Occipital lobe (tissue), 2 donors: Measurements from ENCODE around the gene PTP4A2. TPM values are rescaled to one million over a fixed set of nuclear protein-coding genes. Genes with fewer than 3 reads are reported as not detected.

Experiments
- DNase-seq: peaks from one replicate; lab custom pipeline; 2025; lab: John Stamatoyannopoulos, UW
- total RNA-seq: library from RNA; depleted of rRNA; stranded (reverse); fragments of >200 nt; gene quantifications from one replicate; pipeline ENCODE4 v1.2.3, GENCODE V29; 2014

PTP4A2 gene
- 551 TPM for total RNA-seq

DNA sequence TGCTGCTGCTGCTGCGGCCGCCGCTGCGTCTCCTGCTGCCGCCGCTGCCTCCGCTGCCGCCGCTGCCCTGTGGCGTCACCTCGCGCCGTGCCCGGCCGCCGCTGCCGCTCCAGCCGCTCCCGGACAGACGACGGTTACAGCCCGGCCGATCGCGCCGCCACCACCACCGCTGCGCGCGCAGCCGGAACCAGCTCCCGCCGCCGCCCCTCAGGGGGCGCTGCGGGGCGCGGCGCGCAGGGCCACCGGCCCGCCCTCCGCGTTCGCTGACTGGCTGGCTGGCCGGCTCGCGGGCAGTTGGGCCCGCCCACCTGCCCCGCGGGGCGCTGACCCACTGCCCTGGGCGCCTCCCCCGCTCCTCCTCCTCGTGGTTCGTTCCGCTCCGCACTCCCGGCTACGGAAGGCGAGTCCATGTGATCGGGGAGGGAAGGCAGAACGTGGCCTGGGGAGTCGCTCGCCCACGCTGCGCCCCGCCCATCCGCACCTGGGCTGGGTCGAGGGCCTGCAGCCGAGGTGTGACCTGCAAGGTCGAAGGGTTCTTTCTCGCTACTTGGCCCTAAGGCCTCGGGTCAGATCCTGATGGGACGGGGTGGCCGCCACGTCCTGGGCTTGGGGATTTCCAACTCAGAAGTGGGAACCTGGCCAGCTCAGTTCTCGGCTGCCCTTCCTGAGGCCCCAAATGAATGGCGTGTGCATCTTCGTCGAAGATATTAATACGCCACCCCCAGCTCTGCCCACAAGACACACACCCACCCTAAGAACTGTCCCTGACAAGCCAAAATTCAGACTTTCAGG, at the start of gene PTP4A2:
Gene PTP4A2 (minus strand): TSS at position 185 of the 792 bp plus-strand sequence. CDS start 19,303 bp downstream, outside the sequence.
- DNase-seq = peak; percentile 91

GRCh38 chr1:31987135-31987619, 49.0 kb upstream of the PTP4A2 start:
- DNase-seq = no peak

DNA sequence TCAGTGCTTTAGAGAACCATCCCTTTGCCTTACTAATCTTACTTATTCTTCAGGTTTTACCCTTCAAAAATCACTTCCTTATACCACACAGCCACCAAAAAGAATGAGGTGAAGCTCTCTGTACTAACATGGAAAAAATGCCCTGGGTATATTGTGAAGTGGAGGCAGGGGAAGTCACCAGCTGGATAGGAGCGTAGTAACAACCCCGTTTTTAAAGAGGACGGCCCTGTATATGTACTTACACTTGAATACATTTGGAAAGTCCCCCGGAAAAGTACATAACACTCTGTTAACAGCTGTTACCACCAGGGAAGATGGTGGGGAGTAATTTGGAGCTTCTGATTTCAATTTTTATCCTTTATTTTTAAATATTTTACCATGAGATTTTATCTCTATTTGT, 47.3 kb upstream of the PTP4A2 start:
- no peak for DNase-seq

DNA sequence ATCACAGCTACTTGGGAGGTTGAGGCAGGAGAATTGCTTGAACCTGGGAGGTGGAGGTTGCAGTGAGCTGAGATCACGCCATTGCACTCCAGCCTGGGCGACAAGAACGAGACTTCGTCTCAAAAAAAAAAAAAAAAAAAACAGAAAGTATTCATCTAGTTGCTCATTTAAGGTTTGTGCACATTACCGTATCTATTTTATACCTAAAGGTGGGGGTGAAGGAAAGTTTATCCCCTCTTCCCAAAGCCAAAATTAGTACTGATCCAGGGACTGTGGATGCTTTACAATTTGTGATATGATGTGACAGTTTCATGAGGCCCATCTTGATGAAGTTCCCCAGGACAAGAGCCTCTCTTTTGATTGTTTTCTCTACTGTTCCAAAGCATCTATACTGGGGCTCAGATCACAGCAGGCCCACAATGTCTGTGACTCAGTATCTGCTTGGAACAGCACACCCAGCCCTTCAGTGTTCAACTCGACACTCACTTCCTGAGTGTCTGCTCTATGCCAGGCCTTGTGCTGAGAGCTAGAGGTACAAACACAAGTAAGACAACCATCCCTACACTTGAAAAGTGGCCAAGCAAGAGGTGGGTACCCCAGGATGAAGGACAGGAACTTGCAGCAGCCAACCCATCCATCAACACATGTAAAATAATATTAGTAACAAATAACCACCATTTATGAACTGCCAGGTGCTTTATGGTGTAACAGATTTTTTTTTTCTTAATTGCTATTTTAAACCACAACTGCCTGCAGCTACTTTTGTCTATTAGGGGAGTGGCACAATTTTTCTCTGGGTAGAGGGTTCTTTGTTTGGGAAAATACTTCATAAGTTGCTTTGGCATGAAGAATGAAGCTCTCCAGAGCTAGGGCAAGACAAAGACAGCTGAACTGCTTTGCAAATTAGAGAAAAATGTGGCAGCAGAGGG, 46.5 kb upstream of the PTP4A2 start:
- DNase-seq = no peak

GRCh38 chr1:31981972-31982371, 43.8 kb upstream of the PTP4A2 start:
- no peak for DNase-seq

DNA sequence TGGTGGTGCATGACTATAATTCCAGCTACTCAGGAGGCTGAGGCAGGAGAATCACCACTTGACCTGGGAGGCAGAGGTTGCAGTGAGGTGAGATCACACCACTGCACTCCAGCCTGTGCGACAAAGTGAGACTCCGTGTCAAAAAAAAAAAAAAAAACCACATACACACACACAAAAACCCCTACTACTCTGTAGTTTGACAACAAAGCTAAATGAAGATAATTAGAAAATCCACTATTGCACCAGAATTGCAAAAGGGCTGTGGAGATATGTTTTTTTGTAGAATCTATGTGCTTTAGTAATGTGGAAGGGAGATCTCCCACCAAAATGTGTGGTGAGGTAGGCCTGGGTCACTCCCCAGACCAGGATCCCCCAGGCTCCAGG, 43.3 kb upstream of the PTP4A2 start:
- DNase-seq = no peak

- no peak for DNase-seq
Measured at GRCh38 chr1:31980835-31981455, 42.8 kb upstream of the PTP4A2 start.

DNA sequence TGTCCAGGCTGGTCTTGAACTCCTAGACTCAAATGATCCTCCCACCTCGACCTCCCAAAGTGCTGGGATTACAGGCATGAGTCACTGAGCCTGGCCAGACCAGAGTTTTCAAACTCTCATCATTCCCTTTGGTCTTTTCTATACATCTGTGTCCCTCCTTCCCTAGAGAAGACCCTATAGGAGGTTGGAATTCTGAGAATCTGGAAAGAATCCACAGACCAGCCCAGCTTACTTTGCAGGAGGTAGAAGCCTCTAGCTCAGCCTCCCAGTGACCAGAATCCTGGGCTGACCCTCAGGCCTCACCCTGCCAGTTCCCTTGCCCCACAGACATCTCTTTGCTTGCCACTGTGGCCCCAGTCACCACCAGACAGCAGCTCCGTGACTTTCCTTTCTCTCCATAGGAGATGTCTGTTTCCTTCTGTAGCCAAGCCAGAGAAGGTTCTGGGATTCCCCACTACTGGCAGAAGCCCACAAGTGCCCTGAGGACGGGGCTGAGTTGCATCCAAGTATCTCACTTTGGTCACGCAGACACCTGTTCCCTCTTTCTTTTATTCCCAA, 40.8 kb upstream of the PTP4A2 start:
- no peak for DNase-seq

DNA sequence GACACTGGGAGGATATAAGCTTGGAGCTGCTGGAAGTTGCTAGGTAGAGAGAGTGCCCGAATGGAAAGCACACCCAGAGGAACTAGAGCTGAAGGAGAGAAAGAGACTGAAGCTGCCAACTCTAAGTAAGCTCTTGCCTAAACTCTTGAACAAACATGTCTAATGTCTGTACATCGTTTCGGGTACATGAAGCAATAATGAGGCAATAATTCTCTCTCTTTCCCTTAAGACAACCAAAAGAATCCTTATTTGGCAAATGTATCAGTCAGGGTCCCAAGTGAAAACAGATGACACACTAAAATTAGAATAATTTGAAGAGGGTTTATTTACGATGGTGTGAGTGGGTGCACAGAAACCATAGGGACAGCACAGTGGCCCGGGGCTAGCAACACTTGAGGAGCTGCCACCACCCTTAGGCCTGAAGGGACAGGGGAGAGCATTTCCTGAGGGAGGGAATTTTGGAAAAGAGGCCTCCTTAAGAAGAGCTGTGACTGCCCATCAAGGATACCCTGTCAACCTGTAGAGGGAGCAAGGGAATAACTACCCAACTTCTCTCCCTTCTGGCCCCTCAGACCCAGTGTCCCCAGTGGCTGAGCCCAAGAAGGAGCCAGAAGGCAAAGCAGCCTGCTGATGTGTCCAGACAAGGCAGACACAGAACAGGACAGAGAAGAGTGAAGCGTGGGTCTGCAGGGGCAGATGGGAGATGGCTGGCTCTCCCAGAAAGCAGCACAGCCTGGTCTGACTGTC, 39.4 kb upstream of the PTP4A2 start:
- DNase-seq = no peak

- no peak for DNase-seq
Measured at GRCh38 chr1:31976401-31976800, 38.2 kb upstream of the PTP4A2 start.

DNA sequence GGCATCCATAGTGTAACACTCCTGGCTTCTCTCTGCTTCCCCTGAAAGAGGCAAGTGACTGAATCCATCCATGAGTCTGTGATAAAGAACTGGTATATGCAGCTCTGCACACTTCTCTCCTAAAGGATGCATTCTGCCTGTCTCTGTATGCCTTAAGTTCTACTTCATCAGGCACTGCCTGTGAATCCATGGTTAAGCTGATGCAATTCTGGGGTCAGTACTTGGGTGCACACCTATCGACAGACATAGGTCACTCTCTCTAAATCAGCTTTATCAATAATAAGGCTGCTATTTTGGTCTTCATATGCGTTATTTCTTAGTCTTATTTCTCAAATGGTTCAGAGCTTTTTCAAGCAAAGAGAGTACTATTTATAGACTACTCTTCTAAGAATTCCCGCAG, 32.7 kb upstream of the PTP4A2 start:
- no peak for DNase-seq

GRCh38 chr1:31961536-31961935, 23.4 kb upstream of the PTP4A2 start:
- DNase-seq = no peak

- DNase-seq = no peak
Measured at GRCh38 chr1:31959521-31960340, 21.6 kb upstream of the PTP4A2 start.

- DNase-seq = no peak
Measured at GRCh38 chr1:31957701-31958674, 19.8 kb upstream of the PTP4A2 start.

GRCh38 chr1:31955917-31956736, 18.0 kb upstream of the PTP4A2 start:
- peak; percentile 27 for DNase-seq

DNA sequence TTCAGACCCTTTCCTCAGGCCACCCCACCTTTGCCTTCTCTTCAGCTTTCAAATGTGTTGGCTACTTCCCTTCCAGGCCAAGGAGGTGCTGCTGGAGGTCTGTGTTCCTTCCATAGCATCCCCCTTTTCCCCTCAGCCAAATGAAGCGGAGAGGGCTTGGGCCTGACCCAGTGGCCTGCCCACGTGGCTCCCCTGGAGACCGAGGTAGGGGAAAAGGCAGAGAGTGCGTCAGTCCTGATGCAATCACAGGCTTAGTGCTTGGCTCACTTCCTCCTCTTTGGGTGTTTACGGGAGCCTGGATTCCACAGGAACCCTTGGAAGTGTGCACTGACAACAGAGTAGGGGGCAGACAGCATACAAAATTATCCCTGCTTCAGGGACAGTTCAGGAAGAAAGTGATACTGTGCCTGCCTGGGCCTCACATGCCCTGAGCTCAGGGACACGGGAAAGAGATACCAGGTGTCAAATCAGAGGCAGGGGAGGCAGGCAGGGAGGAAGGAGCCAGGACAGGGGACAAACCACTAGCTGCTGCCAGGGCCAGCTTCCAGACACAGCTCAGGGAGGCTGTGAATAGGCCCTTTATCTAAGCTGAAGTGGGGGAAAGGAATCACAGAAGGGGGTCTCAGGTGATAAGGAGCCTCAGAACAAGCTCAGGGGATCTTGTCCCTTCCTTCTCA, 16.6 kb upstream of the PTP4A2 start:
- DNase-seq = peak; percentile 16

- no peak for DNase-seq
Measured at GRCh38 chr1:31952825-31953220, 14.7 kb upstream of the PTP4A2 start.
